ENCODE results near the gene MTUS2.

MTUS2 gene

GRCh38 chr13:29279356-29280254 lies 459.5 kb downstream of the MTUS2 start:
- DNase-seq (ENCODE audit: insufficient read length, low spot score) (no peak), FAIRE-seq (no peak)
- TF ChIP-seq POU2F2 (IDR thresholded peaks at IDR 0.05; ENCODE audit: low read depth, low read length) (no peak), PAX5 (IDR thresholded peaks at IDR 0.05; ENCODE audit: insufficient read depth, low read length, severe bottlenecking) (no peak), POLR2AphosphoS5 (IDR thresholded peaks at IDR 0.05; ENCODE audit: low read depth, low read length) (no peak), POLR2A (IDR thresholded peaks at IDR 0.05; ENCODE audit: low read depth, low read length) (no peak), TAF1 (IDR thresholded peaks at IDR 0.05; ENCODE audit: low read depth, low read length) (no peak), SPI1 (IDR thresholded peaks at IDR 0.05; ENCODE audit: low read depth, low read length) (no peak)

GRCh38 chr13:29281932-29282495 lies 461.9 kb downstream of the MTUS2 start:
- TF ChIP-seq POLR2A (IDR thresholded peaks at IDR 0.05; ENCODE audit: low read depth, low read length): no peak
- no peak for TF ChIP-seq POU2F2 (IDR thresholded peaks at IDR 0.05; ENCODE audit: low read depth, low read length)
- TF ChIP-seq POLR2AphosphoS5 (IDR thresholded peaks at IDR 0.05; ENCODE audit: low read depth, low read length): no peak
- TF ChIP-seq SPI1 (IDR thresholded peaks at IDR 0.05; ENCODE audit: low read depth, low read length): no peak
- TF ChIP-seq TAF1 (IDR thresholded peaks at IDR 0.05; ENCODE audit: low read depth, low read length): no peak
- TF ChIP-seq PAX5 (IDR thresholded peaks at IDR 0.05; ENCODE audit: insufficient read depth, low read length, severe bottlenecking): no peak
- FAIRE-seq: no peak
- no peak for DNase-seq (ENCODE audit: insufficient read length, low spot score)

- no peak for TF ChIP-seq PAX5 (IDR thresholded peaks at IDR 0.05; ENCODE audit: insufficient read depth, low read length, severe bottlenecking)
- TF ChIP-seq POU2F2 (IDR thresholded peaks at IDR 0.05; ENCODE audit: low read depth, low read length): no peak
- no peak for TF ChIP-seq POLR2A (IDR thresholded peaks at IDR 0.05; ENCODE audit: low read depth, low read length)
- TF ChIP-seq TAF1 (IDR thresholded peaks at IDR 0.05; ENCODE audit: low read depth, low read length): no peak
- TF ChIP-seq POLR2AphosphoS5 (IDR thresholded peaks at IDR 0.05; ENCODE audit: low read depth, low read length): no peak
- no peak for TF ChIP-seq SPI1 (IDR thresholded peaks at IDR 0.05; ENCODE audit: low read depth, low read length)
- no peak for DNase-seq (ENCODE audit: insufficient read length, low spot score)
- FAIRE-seq: no peak
Measured at GRCh38 chr13:29284726-29285125, 464.6 kb downstream of the MTUS2 start.

- FAIRE-seq (no peak), DNase-seq (ENCODE audit: insufficient read length, low spot score) (no peak)
- TF ChIP-seq POU2F2 (IDR thresholded peaks at IDR 0.05; ENCODE audit: low read depth, low read length) (no peak), PAX5 (IDR thresholded peaks at IDR 0.05; ENCODE audit: insufficient read depth, low read length, severe bottlenecking) (no peak), SPI1 (IDR thresholded peaks at IDR 0.05; ENCODE audit: low read depth, low read length) (no peak), POLR2AphosphoS5 (IDR thresholded peaks at IDR 0.05; ENCODE audit: low read depth, low read length) (no peak), POLR2A (IDR thresholded peaks at IDR 0.05; ENCODE audit: low read depth, low read length) (no peak), TAF1 (IDR thresholded peaks at IDR 0.05; ENCODE audit: low read depth, low read length) (no peak)
Measured at GRCh38 chr13:29287237-29287636, 467.1 kb downstream of the MTUS2 start.

- no peak for DNase-seq (ENCODE audit: insufficient read length, low spot score)
- TF ChIP-seq POLR2AphosphoS5 (IDR thresholded peaks at IDR 0.05; ENCODE audit: low read depth, low read length) (no peak), POLR2A (IDR thresholded peaks at IDR 0.05; ENCODE audit: low read depth, low read length) (no peak), SPI1 (IDR thresholded peaks at IDR 0.05; ENCODE audit: low read depth, low read length) (no peak), PAX5 (IDR thresholded peaks at IDR 0.05; ENCODE audit: insufficient read depth, low read length, severe bottlenecking) (no peak), TAF1 (IDR thresholded peaks at IDR 0.05; ENCODE audit: low read depth, low read length) (no peak), POU2F2 (IDR thresholded peaks at IDR 0.05; ENCODE audit: low read depth, low read length) (no peak)
- no peak for FAIRE-seq
Measured at GRCh38 chr13:29292045-29292444, 471.9 kb downstream of the MTUS2 start.

- TF ChIP-seq TAF1 (IDR thresholded peaks at IDR 0.05; ENCODE audit: low read depth, low read length): no peak
- FAIRE-seq: no peak
- no peak for DNase-seq (ENCODE audit: insufficient read length, low spot score)
Measured at GRCh38 chr13:29294821-29295220, 474.7 kb downstream of the MTUS2 start.

- no peak for DNase-seq (ENCODE audit: insufficient read length, low spot score)
- TF ChIP-seq POU2F2 (IDR thresholded peaks at IDR 0.05; ENCODE audit: low read depth, low read length) (no peak), SPI1 (IDR thresholded peaks at IDR 0.05; ENCODE audit: low read depth, low read length) (no peak), TAF1 (IDR thresholded peaks at IDR 0.05; ENCODE audit: low read depth, low read length) (no peak), POLR2AphosphoS5 (IDR thresholded peaks at IDR 0.05; ENCODE audit: low read depth, low read length) (no peak), POLR2A (IDR thresholded peaks at IDR 0.05; ENCODE audit: low read depth, low read length) (no peak), PAX5 (IDR thresholded peaks at IDR 0.05; ENCODE audit: insufficient read depth, low read length, severe bottlenecking) (no peak)
Measured at GRCh38 chr13:29301027-29301426, 480.9 kb downstream of the MTUS2 start.

GRCh38 chr13:29304148-29304547 lies 484.0 kb downstream of the MTUS2 start:
- FAIRE-seq (no peak), DNase-seq (ENCODE audit: insufficient read length, low spot score) (no peak)
- no peak for TF ChIP-seq TAF1 (IDR thresholded peaks at IDR 0.05; ENCODE audit: low read depth, low read length)
- no peak for TF ChIP-seq SPI1 (IDR thresholded peaks at IDR 0.05; ENCODE audit: low read depth, low read length)
- no peak for TF ChIP-seq POLR2A (IDR thresholded peaks at IDR 0.05; ENCODE audit: low read depth, low read length)
- TF ChIP-seq POU2F2 (IDR thresholded peaks at IDR 0.05; ENCODE audit: low read depth, low read length): no peak
- TF ChIP-seq POLR2AphosphoS5 (IDR thresholded peaks at IDR 0.05; ENCODE audit: low read depth, low read length): no peak
- TF ChIP-seq PAX5 (IDR thresholded peaks at IDR 0.05; ENCODE audit: insufficient read depth, low read length, severe bottlenecking): no peak

More at GRCh38 chr13:29301027-29301426, 480.9 kb downstream of the MTUS2 start:
- FAIRE-seq: no peak

- TF ChIP-seq PAX5 (IDR thresholded peaks at IDR 0.05; ENCODE audit: insufficient read depth, low read length, severe bottlenecking) (no peak), POLR2AphosphoS5 (IDR thresholded peaks at IDR 0.05; ENCODE audit: low read depth, low read length) (no peak), TAF1 (IDR thresholded peaks at IDR 0.05; ENCODE audit: low read depth, low read length) (no peak), POLR2A (IDR thresholded peaks at IDR 0.05; ENCODE audit: low read depth, low read length) (no peak), SPI1 (IDR thresholded peaks at IDR 0.05; ENCODE audit: low read depth, low read length) (no peak), POU2F2 (IDR thresholded peaks at IDR 0.05; ENCODE audit: low read depth, low read length) (no peak)
- FAIRE-seq: no peak
Measured at GRCh38 chr13:29310806-29311205, 490.7 kb downstream of the MTUS2 start.

More at GRCh38 chr13:29310806-29311205, 490.7 kb downstream of the MTUS2 start:
- DNase-seq (ENCODE audit: insufficient read length, low spot score): no peak
